GM13976 (cell line): ENCODE measurements around the gene TAS2R60.
"Not testable (repeated sequence)": the region's sequence is repeated elsewhere in the genome, so short reads cannot be mapped to it uniquely, and the experiment has no call there.

Experiments
- DNase-seq: peaks from one replicate; pipeline ENCODE4 v3.0.0; 2012; ENCODE audit warnings: low spot score
- CTCF ChIP-seq: IDR thresholded peaks from 2 replicates; pipeline ENCODE4 v1.5.1; 2012; ENCODE audit warnings: borderline replicate concordance, mild to moderate bottlenecking; ENCODE audit not compliant: insufficient read depth; ENCODE audit errors: extremely low read depth, missing control alignments, control extremely low read depth
- in situ Hi-C: fragments of 300-500 bp; cut with MboI; formaldehyde crosslinking; loops from one replicate; pipeline ENCODE4 v1.12.0; 2022; ENCODE audit warnings: low sequenced_read_pairs, mixed read lengths, inconsistent platforms; ENCODE audit not compliant: unreplicated experiment

The TAS2R60 gene

GRCh38 chr7:143485094-143485493, 41.8 kb downstream of the TAS2R60 start:
- TF ChIP-seq CTCF: no peak
- in situ Hi-C loops: no loop called here
- DNase-seq: no peak

GRCh38 chr7:143485500-143485899, 42.2 kb downstream of the TAS2R60 start:
- in situ Hi-C loops: no loop called here
- DNase-seq: no peak
- no peak for TF ChIP-seq CTCF

GRCh38 chr7:143486266-143486665, 43.0 kb downstream of the TAS2R60 start:
- DNase-seq, in situ Hi-C loops: not testable (repeated sequence)

- DNase-seq: no peak
- no peak for TF ChIP-seq CTCF
- in situ Hi-C loops: no loop called here
These were observed 43.8 kb downstream of the TAS2R60 start for GRCh38 chr7:143487061-143487460.

DNA sequence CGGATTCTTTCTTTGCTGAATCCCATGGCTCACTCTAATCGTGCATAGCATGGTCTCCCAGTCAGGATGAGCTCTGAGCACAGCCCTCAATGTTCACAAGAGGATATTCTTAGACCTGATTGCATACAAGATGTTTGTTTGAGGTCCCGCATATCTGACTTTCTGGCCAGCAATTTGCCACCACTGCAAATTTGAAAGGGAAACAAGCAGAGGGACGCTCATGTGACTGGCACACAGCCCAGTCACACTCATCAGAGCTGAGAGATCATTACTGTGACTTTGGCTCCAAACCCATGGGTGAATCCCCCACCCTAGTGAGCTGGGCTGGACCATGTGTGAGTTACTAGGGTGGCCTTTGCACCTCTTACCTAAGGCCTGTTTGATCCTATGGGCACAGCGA, 44.3 kb downstream of the TAS2R60 start:
- in situ Hi-C loops: no loop called here
- no peak for DNase-seq
- no peak for TF ChIP-seq CTCF

GRCh38 chr7:143490717-143491306, 47.6 kb downstream of the TAS2R60 start:
- DNase-seq: no peak
- in situ Hi-C loops: no loop called here
- TF ChIP-seq CTCF: peak; percentile 54

DNA sequence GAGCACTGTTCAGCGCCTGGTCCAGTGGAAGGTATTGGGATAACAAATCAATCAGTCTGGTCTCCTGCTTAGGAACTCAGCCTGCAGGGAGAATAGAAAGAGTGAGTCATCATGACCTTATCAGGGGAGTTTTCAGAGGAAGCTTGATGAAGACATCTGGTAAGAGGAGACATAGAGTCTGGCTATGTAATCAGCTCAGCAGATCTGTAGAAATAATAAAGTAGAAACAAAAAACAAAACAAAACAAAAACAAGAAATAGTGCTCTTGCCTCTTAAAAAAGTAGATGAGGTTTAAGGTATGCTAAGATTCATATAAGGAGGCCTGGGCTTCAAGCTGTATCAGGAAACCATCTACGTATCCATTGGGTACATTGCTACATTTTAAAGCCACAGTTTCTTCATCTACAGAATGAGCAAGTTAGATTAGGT, 48.8 kb downstream of the TAS2R60 start:
- no peak for DNase-seq
- in situ Hi-C loops: no loop called here
- TF ChIP-seq CTCF: no peak
